GM21576 (cell line): ENCODE results near the gene SESN3.
"Not testable (repeated sequence)": the region's sequence is repeated elsewhere in the genome, so short reads cannot be mapped to it uniquely, and the experiment has no call there.

Source experiments
- ATAC-seq: cut with Tn5 transposase; IDR thresholded peaks from one replicate; pipeline ENCODE4 v1.9.1; 2021; ENCODE audit warnings: mild to moderate bottlenecking, moderate library complexity; ENCODE audit not compliant: unreplicated experiment

SESN3 gene

GRCh38 chr11:95222817-95223216 lies 8.2 kb downstream of the SESN3 start:
- no peak for ATAC-seq

- no peak for ATAC-seq
Measured at GRCh38 chr11:95219599-95219998, 11.4 kb downstream of the SESN3 start.

- no peak for ATAC-seq
Measured at GRCh38 chr11:95218149-95218548, 12.9 kb downstream of the SESN3 start.

- ATAC-seq, result no peak
Measured at GRCh38 chr11:95212609-95213008, 18.4 kb downstream of the SESN3 start.

GRCh38 chr11:95209535-95209934 lies 21.5 kb downstream of the SESN3 start:
- not testable (repeated sequence) for ATAC-seq

GRCh38 chr11:95200781-95201457 lies 30.1 kb downstream of the SESN3 start:
- no peak for ATAC-seq

GRCh38 chr11:95195831-95196230 lies 35.2 kb downstream of the SESN3 start:
- ATAC-seq, result no peak

GRCh38 chr11:95193541-95193940 lies 37.5 kb downstream of the SESN3 start:
- no peak for ATAC-seq

GRCh38 chr11:95192717-95193116 lies 38.3 kb downstream of the SESN3 start:
- no peak for ATAC-seq

- ATAC-seq, result no peak
Measured at GRCh38 chr11:95187723-95188122, 43.3 kb downstream of the SESN3 start.

- ATAC-seq, result no peak
Measured at GRCh38 chr11:95182397-95182796, 48.6 kb downstream of the SESN3 start.

- ATAC-seq, result no peak
Measured at GRCh38 chr11:95175818-95176380, 55.1 kb downstream of the SESN3 start.

- ATAC-seq, result no peak
Measured at GRCh38 chr11:95170294-95170693, 60.7 kb downstream of the SESN3 start.

- ATAC-seq, result no peak
Measured at GRCh38 chr11:95166781-95167180, 64.2 kb downstream of the SESN3 start.

- no peak for ATAC-seq
Measured at GRCh38 chr11:95165638-95166037, 65.4 kb downstream of the SESN3 start.

- ATAC-seq, result no peak
Measured at GRCh38 chr11:95163106-95163505, 67.9 kb downstream of the SESN3 start.

GRCh38 chr11:95161248-95161647 lies 69.8 kb downstream of the SESN3 start:
- no peak for ATAC-seq

- no peak for ATAC-seq
Measured at GRCh38 chr11:95157824-95158223, 73.2 kb downstream of the SESN3 start.

- no peak for ATAC-seq
Measured at GRCh38 chr11:95156916-95157541, 74.0 kb downstream of the SESN3 start.

GRCh38 chr11:95156133-95156721 lies 74.8 kb downstream of the SESN3 start:
- ATAC-seq, result no peak

- no peak for ATAC-seq
Measured at GRCh38 chr11:95155385-95155784, 75.6 kb downstream of the SESN3 start.

GRCh38 chr11:95154514-95154913 lies 76.5 kb downstream of the SESN3 start:
- ATAC-seq, result no peak
